GM23338 (cell line): Measurements from ENCODE around the gene PISD.

ENCODE experiments used
- EZH2 ChIP-seq: fragments of 200-600 bp; sonication (generic); IDR thresholded peaks from one replicate; pipeline ENCODE4 v1.8.0; 2017; ENCODE audit warnings: antibody characterized with exemption, mild to moderate bottlenecking, low read depth; ENCODE audit not compliant: unreplicated experiment
- POLR2AphosphoS5 ChIP-seq: IDR thresholded peaks from 2 replicates; pipeline ENCODE4 v1.6.1; 2016; ENCODE audit warnings: antibody characterized with exemption, low read depth
- ZNF331 ChIP-seq: fragments of 250-450 bp; sonication (Bioruptor Pico); IDR thresholded peaks from 2 replicates; pipeline ENCODE4 v1.5.0; 2020; ENCODE audit warnings: low read depth, mild to moderate bottlenecking, moderate library complexity
- TF ChIP-seq, protein P1 (sequence below), 2 experiments: fragments of 200-600 bp in 1 of 2; sonication (generic) in 1 of 2; conservative IDR thresholded peaks; 2 replicates each; pipeline versions ENCODE4 v1.5.1 to v1.6.1; 2016 to 2017; ENCODE audit warnings: antibody characterized with exemption in 2 of 2, low read depth in 2 of 2, mild to moderate bottlenecking in 2 of 2, moderate library complexity in 1 of 2
- TF ChIP-seq, protein P2 (sequence below): IDR thresholded peaks from one replicate; pipeline ENCODE4 v1.6.1; 2018; ENCODE audit warnings: antibody characterized with exemption; ENCODE audit not compliant: unreplicated experiment

DNA sequence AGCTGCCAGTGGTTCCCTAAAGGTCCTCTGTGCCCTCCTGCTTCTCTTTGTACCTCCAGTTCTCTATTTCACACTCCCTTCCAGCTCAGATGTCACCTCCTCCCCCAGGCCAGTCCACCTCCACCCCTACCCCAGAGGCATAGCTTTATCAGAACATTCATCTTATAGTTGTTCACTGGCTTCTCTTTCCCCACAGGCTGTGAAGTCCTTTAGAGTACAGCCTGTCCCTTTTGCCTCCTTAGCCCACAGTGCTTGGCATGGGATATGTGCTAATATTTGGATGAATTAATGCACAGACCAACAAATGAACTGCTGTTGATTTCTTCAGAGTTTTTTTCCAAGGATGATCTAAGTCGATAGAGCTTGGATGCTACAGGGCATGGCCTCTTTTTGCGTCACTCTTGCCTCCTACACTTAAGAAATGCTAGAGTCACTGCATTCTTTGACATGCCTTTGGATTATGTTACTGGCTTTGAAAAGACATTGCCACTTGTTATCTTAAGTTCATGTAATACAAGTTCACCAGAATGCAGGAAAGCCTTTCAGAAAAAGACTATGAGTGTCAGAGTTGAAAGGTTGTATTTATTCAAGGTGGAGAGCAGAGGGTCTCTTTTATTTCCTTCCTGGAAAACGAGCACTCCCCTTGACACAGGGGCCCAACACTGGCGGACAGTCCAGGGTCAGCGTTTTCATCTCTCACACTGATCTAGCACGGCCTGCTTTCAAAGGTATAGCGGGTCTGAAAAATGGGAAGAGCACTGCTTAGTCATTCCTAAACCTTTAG lies 75.7 kb downstream of the PISD start:
- TF ChIP-seq, protein P1, sequence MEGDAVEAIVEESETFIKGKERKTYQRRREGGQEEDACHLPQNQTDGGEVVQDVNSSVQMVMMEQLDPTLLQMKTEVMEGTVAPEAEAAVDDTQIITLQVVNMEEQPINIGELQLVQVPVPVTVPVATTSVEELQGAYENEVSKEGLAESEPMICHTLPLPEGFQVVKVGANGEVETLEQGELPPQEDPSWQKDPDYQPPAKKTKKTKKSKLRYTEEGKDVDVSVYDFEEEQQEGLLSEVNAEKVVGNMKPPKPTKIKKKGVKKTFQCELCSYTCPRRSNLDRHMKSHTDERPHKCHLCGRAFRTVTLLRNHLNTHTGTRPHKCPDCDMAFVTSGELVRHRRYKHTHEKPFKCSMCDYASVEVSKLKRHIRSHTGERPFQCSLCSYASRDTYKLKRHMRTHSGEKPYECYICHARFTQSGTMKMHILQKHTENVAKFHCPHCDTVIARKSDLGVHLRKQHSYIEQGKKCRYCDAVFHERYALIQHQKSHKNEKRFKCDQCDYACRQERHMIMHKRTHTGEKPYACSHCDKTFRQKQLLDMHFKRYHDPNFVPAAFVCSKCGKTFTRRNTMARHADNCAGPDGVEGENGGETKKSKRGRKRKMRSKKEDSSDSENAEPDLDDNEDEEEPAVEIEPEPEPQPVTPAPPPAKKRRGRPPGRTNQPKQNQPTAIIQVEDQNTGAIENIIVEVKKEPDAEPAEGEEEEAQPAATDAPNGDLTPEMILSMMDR (conservative IDR thresholded peaks at IDR 0.05; ENCODE audit: low read depth in 2 of 2): no peak
- TF ChIP-seq EZH2: no peak
- TF ChIP-seq, protein P2, sequence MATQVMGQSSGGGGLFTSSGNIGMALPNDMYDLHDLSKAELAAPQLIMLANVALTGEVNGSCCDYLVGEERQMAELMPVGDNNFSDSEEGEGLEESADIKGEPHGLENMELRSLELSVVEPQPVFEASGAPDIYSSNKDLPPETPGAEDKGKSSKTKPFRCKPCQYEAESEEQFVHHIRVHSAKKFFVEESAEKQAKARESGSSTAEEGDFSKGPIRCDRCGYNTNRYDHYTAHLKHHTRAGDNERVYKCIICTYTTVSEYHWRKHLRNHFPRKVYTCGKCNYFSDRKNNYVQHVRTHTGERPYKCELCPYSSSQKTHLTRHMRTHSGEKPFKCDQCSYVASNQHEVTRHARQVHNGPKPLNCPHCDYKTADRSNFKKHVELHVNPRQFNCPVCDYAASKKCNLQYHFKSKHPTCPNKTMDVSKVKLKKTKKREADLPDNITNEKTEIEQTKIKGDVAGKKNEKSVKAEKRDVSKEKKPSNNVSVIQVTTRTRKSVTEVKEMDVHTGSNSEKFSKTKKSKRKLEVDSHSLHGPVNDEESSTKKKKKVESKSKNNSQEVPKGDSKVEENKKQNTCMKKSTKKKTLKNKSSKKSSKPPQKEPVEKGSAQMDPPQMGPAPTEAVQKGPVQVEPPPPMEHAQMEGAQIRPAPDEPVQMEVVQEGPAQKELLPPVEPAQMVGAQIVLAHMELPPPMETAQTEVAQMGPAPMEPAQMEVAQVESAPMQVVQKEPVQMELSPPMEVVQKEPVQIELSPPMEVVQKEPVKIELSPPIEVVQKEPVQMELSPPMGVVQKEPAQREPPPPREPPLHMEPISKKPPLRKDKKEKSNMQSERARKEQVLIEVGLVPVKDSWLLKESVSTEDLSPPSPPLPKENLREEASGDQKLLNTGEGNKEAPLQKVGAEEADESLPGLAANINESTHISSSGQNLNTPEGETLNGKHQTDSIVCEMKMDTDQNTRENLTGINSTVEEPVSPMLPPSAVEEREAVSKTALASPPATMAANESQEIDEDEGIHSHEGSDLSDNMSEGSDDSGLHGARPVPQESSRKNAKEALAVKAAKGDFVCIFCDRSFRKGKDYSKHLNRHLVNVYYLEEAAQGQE: no peak
- TF ChIP-seq ZNF331 (CRISPR knock-in tag): no peak
- TF ChIP-seq POLR2AphosphoS5: no peak
